GM10266 (cell line): ENCODE measurements around the gene CASTOR1.
A peak's percentile ranks its signal among the peaks of the same experiment; 100 is the strongest.

Experiments
- DNase-seq: peaks from one replicate; pipeline ENCODE4 v3.0.0; 2012; ENCODE audit errors: extremely low spot score
- TF ChIP-seq, protein P1 (sequence below): IDR thresholded peaks from 2 replicates; pipeline ENCODE4 v1.5.1; 2012; ENCODE audit warnings: mild to moderate bottlenecking, low read depth; ENCODE audit not compliant: control insufficient read depth, insufficient read depth; ENCODE audit errors: missing control alignments

CASTOR1 gene

GRCh38 chr22:30274437-30274812 is 14.9 kb downstream of the CASTOR1 start:
- TF ChIP-seq, protein P1, sequence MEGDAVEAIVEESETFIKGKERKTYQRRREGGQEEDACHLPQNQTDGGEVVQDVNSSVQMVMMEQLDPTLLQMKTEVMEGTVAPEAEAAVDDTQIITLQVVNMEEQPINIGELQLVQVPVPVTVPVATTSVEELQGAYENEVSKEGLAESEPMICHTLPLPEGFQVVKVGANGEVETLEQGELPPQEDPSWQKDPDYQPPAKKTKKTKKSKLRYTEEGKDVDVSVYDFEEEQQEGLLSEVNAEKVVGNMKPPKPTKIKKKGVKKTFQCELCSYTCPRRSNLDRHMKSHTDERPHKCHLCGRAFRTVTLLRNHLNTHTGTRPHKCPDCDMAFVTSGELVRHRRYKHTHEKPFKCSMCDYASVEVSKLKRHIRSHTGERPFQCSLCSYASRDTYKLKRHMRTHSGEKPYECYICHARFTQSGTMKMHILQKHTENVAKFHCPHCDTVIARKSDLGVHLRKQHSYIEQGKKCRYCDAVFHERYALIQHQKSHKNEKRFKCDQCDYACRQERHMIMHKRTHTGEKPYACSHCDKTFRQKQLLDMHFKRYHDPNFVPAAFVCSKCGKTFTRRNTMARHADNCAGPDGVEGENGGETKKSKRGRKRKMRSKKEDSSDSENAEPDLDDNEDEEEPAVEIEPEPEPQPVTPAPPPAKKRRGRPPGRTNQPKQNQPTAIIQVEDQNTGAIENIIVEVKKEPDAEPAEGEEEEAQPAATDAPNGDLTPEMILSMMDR: no peak

DNA sequence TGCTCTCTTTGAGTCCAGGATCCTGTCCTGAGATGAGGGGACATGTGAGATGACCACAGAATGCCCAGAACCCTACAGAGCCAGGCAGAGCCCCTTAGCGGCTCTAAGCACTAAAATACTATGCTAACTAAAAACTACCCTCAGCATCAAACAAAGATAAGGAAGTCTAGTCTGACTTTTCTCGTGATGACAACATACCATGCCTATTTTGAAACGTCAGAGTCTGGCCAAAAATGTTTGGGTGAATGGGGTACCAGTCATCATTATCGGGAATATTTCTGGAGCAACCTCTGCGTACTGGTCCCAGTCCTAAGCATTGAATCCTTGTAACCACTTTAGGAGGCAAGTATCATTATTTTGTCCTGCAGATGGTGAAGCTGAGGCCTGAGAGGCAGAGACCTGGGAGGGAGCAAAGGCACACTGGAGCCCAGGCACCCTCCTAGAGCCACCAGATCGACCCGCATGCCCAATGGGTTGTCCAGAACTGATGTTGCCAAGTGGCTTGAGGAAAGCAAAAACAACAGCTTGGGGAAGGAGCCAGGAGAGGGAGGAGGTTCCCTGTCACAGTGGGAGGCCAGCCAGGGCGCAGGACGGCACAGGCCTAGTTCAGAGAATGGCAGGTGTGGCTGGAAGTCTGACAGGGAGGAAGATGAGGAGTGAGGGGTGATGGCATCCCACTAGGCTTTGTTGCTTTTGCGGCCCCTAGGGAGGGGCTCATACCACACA is 15.4 kb downstream of the CASTOR1 start:
- no peak for DNase-seq
- TF ChIP-seq, protein P1: no peak

More at GRCh38 chr22:30274437-30274812, 14.9 kb downstream of the CASTOR1 start:
- no peak for DNase-seq

DNA sequence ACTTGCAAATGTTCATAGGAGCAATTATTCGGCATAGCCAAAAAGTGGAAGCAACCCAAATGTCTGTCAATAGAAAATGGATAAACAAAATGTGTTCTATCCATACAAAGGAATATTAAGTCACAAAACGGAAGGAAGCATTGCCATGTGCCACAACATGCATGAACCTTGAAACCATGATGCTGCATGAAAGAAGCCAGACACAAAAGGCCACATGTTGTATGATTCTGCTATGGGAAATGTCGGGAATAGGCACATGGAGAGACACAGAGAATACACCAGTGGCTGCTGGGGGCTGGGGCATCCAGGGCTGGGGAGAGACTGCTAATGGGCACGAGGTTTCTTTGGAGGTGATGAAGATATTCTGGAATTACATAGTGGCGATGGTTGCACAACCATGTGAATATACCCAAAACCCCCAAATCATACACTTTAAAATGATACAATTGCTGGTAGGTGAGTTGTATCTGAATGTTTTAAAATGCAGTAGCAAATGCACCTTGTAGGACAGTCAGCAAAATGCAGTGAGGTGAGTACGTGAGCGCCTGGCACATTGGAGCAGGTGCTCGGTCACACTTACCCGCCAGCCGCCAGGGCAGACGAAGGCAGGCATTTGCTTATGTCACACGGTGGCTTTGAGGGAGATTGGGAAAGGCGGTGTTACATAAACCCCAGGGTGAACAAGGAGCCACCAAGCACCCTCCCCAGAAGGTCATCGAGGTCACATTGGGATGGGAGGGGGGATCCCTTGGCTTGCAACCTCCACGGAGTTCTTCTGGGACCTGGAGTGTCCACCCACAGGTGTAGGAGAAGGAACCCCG is 16.3 kb downstream of the CASTOR1 start:
- TF ChIP-seq, protein P1: no peak
- DNase-seq: no peak

DNA sequence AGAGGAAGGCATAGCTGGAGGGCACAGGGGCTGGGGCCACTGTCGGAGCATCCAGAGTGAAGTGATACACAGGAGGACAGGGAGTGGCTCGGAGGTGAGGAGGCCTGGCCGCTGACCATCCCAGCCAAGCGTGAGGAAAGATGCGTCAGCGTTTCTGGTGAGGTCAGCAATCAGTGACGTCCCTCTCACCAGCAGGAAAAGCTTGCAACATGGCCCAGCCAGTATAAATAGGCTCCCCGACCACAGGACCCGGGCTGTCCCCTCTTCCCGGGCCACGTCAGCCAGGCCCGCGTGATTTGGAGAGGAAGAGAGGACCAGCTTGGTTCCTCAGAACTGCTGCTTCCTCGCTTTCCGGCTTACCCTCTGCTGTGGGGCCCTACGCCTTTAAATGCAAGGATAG is 18.5 kb downstream of the CASTOR1 start:
- TF ChIP-seq, protein P1: no peak
- no peak for DNase-seq

DNA sequence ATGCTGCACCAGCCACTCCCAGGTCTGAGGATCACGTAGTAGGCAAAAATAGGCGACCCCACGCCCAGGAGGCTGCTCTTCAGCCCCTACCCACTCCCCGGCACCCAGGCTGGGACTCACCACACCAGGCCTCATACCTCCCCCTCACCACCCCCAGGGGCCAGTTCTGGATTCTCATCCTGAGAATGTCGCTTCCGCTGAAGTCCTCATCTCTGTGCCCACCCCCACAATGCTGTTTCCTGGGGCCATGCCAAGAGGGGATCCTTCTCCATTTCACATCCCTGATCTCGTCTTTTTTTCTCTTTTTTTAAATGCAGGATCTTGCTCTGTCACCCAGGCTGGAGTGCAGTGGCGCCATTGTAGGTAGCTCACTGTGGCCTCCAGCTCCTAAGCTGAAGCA is 21.0 kb downstream of the CASTOR1 start:
- TF ChIP-seq, protein P1: no peak
- no peak for DNase-seq

- DNase-seq: no peak
- TF ChIP-seq, protein P1: peak; percentile 7
These were observed 21.7 kb downstream of the CASTOR1 start for GRCh38 chr22:30267382-30268302.
